OCI-LY1 (cell line): ENCODE measurements around the gene PLLP.

Source experiments
- H2AFZ ChIP-seq: fragments of 200-600 bp; sonication (generic), shearing (Covaris generic); 2 replicates; pipeline ENCODE4 v1.6.0; 2014; ENCODE audit warnings: antibody characterized with exemption, mild to moderate bottlenecking, low read length
- H3F3A ChIP-seq: fragments of 200-600 bp; sonication (generic), shearing (Covaris generic); 2 replicates; pipeline ENCODE4 v1.6.0; 2014; ENCODE audit warnings: mild to moderate bottlenecking, antibody characterized with exemption, low read length, moderate library complexity; ENCODE audit not compliant: insufficient read depth
- H3K27ac ChIP-seq: fragments of 200-600 bp; sonication (generic); 2 replicates; pipeline ENCODE4 v1.5.1; 2014; ENCODE audit warnings: low read length, mixed run types, mild to moderate bottlenecking, low read depth; ENCODE audit not compliant: poor library complexity, severe bottlenecking
- H3K27me3 ChIP-seq: fragments of 200-600 bp; sonication (generic); 2 replicates; pipeline ENCODE4 v1.6.0; 2014; ENCODE audit warnings: antibody characterized with exemption, mild to moderate bottlenecking, low read length, moderate library complexity; ENCODE audit not compliant: insufficient read depth
- H3K36me3 ChIP-seq: fragments of 200-600 bp; sonication (generic); 2 replicates; pipeline ENCODE4 v1.6.1; 2014; ENCODE audit warnings: mild to moderate bottlenecking, antibody characterized with exemption, low read length, moderate library complexity, mixed read lengths; ENCODE audit not compliant: insufficient read depth
- H3K4me1 ChIP-seq: fragments of 200-600 bp; sonication (generic); 2 replicates; pipeline ENCODE4 v1.5.1; 2014; ENCODE audit warnings: mild to moderate bottlenecking, low read length, moderate library complexity; ENCODE audit not compliant: insufficient read depth, severe bottlenecking
- H3K4me2 ChIP-seq: fragments of 200-600 bp; sonication (generic), shearing (Covaris generic); 2 replicates; pipeline ENCODE4 v1.6.1; 2014; ENCODE audit warnings: low read length
- H3K4me3 ChIP-seq: fragments of 200-600 bp; sonication (generic); 2 replicates; pipeline ENCODE4 v1.5.1; 2014; ENCODE audit warnings: low read length, low read depth, mild to moderate bottlenecking, mixed read lengths; ENCODE audit not compliant: poor library complexity, severe bottlenecking
- H3K79me2 ChIP-seq: fragments of 200-600 bp; shearing (Covaris generic); 2 replicates; pipeline ENCODE4 v1.6.1; 2016; ENCODE audit warnings: mixed run types, low read length, mixed read lengths; ENCODE audit not compliant: insufficient read depth
- H3K9ac ChIP-seq: fragments of 200-600 bp; sonication (generic), shearing (Covaris generic); 2 replicates; pipeline ENCODE4 v1.6.1; 2014; ENCODE audit warnings: mild to moderate bottlenecking, low read length, mixed read lengths
- H3K9me2 ChIP-seq: fragments of 200-600 bp; sonication (generic), shearing (Covaris generic); 2 replicates; pipeline ENCODE4 v1.6.1; 2014; ENCODE audit warnings: low read depth, mild to moderate bottlenecking, low read length, mixed read lengths
- H3K9me3 ChIP-seq: fragments of 200-600 bp; shearing (Covaris generic); 2 replicates; pipeline ENCODE4 v1.6.1; 2014; ENCODE audit warnings: low read length, mixed read lengths
- H4K20me1 ChIP-seq: fragments of 200-600 bp; sonication (generic), shearing (Covaris generic); 2 replicates; pipeline ENCODE4 v1.6.0; 2016; ENCODE audit warnings: mild to moderate bottlenecking, low read length; ENCODE audit not compliant: insufficient read depth
- EZH2 ChIP-seq: fragments of 200-600 bp; sonication (generic), shearing (Covaris generic); IDR thresholded peaks from 2 replicates; pipeline ENCODE4 v1.8.0; 2017; ENCODE audit warnings: borderline replicate concordance, mixed run types, mild to moderate bottlenecking, antibody characterized with exemption, low read length, moderate library complexity, mixed read lengths
- TF ChIP-seq, protein P1 (sequence below): fragments of 200-600 bp; sonication (generic), shearing (Covaris generic); IDR thresholded peaks from 2 replicates; pipeline ENCODE4 v1.5.1; 2017; ENCODE audit warnings: mild to moderate bottlenecking, antibody characterized with exemption, low read length, moderate library complexity, mixed read lengths

PLLP gene

GRCh38 chr16:57281791-57282190, 2.7 kb downstream of the PLLP start:
- H3K27me3 ChIP-seq = no peaks in the 10 kb centered on the region
- H2AFZ ChIP-seq = no peak overlapping the region
- no peaks in the 10 kb centered on the region for H3K9me3 ChIP-seq
- H3K36me3 ChIP-seq = no peaks in the 10 kb centered on the region
- no peaks in the 10 kb centered on the region for H3K9me2 ChIP-seq
- H3K4me1 ChIP-seq = peaks cover 8% of the 10 kb centered on the region
- TF ChIP-seq, protein P1, sequence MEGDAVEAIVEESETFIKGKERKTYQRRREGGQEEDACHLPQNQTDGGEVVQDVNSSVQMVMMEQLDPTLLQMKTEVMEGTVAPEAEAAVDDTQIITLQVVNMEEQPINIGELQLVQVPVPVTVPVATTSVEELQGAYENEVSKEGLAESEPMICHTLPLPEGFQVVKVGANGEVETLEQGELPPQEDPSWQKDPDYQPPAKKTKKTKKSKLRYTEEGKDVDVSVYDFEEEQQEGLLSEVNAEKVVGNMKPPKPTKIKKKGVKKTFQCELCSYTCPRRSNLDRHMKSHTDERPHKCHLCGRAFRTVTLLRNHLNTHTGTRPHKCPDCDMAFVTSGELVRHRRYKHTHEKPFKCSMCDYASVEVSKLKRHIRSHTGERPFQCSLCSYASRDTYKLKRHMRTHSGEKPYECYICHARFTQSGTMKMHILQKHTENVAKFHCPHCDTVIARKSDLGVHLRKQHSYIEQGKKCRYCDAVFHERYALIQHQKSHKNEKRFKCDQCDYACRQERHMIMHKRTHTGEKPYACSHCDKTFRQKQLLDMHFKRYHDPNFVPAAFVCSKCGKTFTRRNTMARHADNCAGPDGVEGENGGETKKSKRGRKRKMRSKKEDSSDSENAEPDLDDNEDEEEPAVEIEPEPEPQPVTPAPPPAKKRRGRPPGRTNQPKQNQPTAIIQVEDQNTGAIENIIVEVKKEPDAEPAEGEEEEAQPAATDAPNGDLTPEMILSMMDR = no peak
- no peak for TF ChIP-seq EZH2
- no peak overlapping the region for H3K4me2 ChIP-seq
- H3K9ac ChIP-seq = no peak overlapping the region
- H3K27ac ChIP-seq = no peak overlapping the region
- H4K20me1 ChIP-seq = no peaks in the 10 kb centered on the region
- no peaks in the 10 kb centered on the region for H3K79me2 ChIP-seq
- H3F3A ChIP-seq = no peaks in the 10 kb centered on the region
- no peak overlapping the region for H3K4me3 ChIP-seq

DNA sequence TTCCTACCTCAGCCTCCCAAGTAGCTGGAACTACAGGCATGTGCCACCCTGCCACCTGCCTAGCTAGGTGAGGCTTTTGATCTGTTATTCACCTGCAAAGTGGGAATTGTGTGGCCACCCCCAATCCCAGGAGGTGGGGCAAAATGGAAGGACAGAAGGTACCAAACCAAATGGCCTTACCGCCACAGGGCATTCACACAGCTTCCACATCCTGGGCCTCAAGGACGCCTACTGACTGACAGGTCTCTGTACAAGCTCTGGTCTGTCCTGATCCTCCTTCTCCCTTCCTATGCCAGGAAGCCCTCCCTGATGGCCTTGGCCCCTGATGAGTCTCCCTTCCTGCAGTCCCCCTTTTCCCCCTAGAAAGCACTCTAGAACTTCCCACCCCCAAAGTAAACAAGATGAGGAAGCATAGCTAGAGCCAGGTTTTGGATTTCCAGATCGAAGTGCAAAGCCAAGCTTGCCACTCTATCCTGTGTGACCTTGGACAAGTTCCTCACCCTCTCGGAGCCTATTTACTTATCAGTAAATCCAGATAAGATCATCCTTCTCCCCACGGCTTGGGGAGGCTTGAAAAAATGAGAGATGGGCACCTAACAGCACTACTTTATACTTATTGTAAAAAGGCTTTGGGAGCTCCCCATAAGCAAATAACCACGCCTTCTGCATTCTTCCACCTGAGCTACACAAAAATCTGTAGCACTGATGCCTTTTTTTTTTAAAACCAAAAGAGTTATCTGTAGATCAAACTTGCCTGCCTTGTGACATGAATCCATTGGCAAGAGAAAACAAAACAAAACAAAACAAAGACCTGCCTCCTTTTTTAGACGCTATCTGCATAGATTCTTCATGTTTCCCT, 4.5 kb downstream of the PLLP start:
- H3F3A ChIP-seq = no peaks in the 10 kb centered on the region
- no peak overlapping the region for H3K4me2 ChIP-seq
- TF ChIP-seq, protein P1 = no peak
- no peak for TF ChIP-seq EZH2
- H3K27ac ChIP-seq = no peak overlapping the region
- no peak overlapping the region for H2AFZ ChIP-seq
- H3K9ac ChIP-seq = no peak overlapping the region
- no peaks in the 10 kb centered on the region for H3K36me3 ChIP-seq
- no peaks in the 10 kb centered on the region for H3K79me2 ChIP-seq
- no peaks in the 10 kb centered on the region for H3K9me2 ChIP-seq
- H3K27me3 ChIP-seq = no peaks in the 10 kb centered on the region
- no peaks in the 10 kb centered on the region for H4K20me1 ChIP-seq
- peaks cover 8% of the 10 kb centered on the region for H3K4me1 ChIP-seq
- H3K9me3 ChIP-seq = no peaks in the 10 kb centered on the region
- no peak overlapping the region for H3K4me3 ChIP-seq

GRCh38 chr16:57278494-57278893, 6.0 kb downstream of the PLLP start:
- H4K20me1 ChIP-seq = no peaks in the 10 kb centered on the region
- H3K36me3 ChIP-seq = no peaks in the 10 kb centered on the region
- no peak overlapping the region for H3K27ac ChIP-seq
- H2AFZ ChIP-seq = no peak overlapping the region
- no peaks in the 10 kb centered on the region for H3K79me2 ChIP-seq
- H3K4me2 ChIP-seq = no peak overlapping the region
- no peak for TF ChIP-seq EZH2
- TF ChIP-seq, protein P1 = no peak
- H3F3A ChIP-seq = no peaks in the 10 kb centered on the region
- H3K9me3 ChIP-seq = no peaks in the 10 kb centered on the region
- no peaks in the 10 kb centered on the region for H3K27me3 ChIP-seq
- H3K4me3 ChIP-seq = no peak overlapping the region
- no peaks in the 10 kb centered on the region for H3K9me2 ChIP-seq
- no peaks in the 10 kb centered on the region for H3K4me1 ChIP-seq
- H3K9ac ChIP-seq = no peak overlapping the region
